ENCODE measurements around the gene PHLDA1. TPM values are rescaled to one million over a fixed set of nuclear protein-coding genes. Genes with fewer than 3 reads are reported as not detected.

Gene PHLDA1
- total and polyA plus RNA-seq, 9 of the 15 experiments (the other 6 are each of a cell fraction or from before 2014, with no cell fraction given): 0.15 to 2.9 (median 0.54) TPM

- no peak for DNase-seq (ENCODE audit: extremely low read depth in 1 of 4, low spot score in 3 of 4)
- POLR2A ChIA-PET: no interaction called here
- no peaks in the 10 kb centered on the region for H3K36me3 ChIP-seq (ENCODE audit: control insufficient read depth, insufficient read depth, low read length)
- CTCF ChIA-PET (ENCODE audit: low intra/inter-chr PET ratio): no interaction called here
- no peak overlapping the region for H3K9ac ChIP-seq (ENCODE audit: insufficient read depth in 1 of 2, low read depth in 2 of 2, low read length in 2 of 2)
- in situ Hi-C loops (cut with MboI) (no loop called here), intact Hi-C loops (cut with micrococcal nuclease) (loop anchor here (1.0 kb wide), 1 partner anchor 10 kb away; no protein-coding TSS in a partner anchor)
- no TSS peak for BruUV-seq (replicated peaks)
- peaks cover under 1 to 3% of the 10 kb centered on the region in 2 experiments; a peak in 2 of 5 replicates for H3K27me3 ChIP-seq (ENCODE audit: control insufficient read depth in 2 of 2, insufficient read depth in 2 of 2, low read length in 2 of 2)
- 9% methylated on average over 1 of the region's 1 CpG for WGBS (ENCODE audit: insufficient coverage, low coverage, missing lambda C conversion rate)
- H3K4me1 ChIP-seq (replicated peaks in 1 of 2; ENCODE audit: control insufficient read depth in 2 of 2, insufficient read depth in 2 of 2, low read length in 2 of 2): peaks cover 0 to 11% of the 10 kb centered on the region in 2 experiments; a peak in 2 of 5 replicates
- TF ChIP-seq ZHX1 (conservative IDR thresholded peaks at IDR 0.05; ENCODE audit: low read length) (no peak), ERF (CRISPR knock-in tag; IDR thresholded peaks at IDR 0.05) (no peak)
- H3K79me2 ChIP-seq (ENCODE audit: control insufficient read depth, insufficient read depth, low read length): no peaks in the 10 kb centered on the region
- no peak overlapping the region for H3K4me2 ChIP-seq (ENCODE audit: insufficient read depth, low read length)
- H4K20me1 ChIP-seq (replicated peaks; ENCODE audit: control insufficient read depth, insufficient read depth, low read length): no peaks in the 10 kb centered on the region
- no peak for ATAC-seq
- no peak overlapping the region for H3K27ac ChIP-seq (ENCODE audit: extremely low read depth, low read depth, low read length)
- no peaks in the 10 kb centered on the region for H3K9me1 ChIP-seq (ENCODE audit: control insufficient read depth, insufficient read depth, low read length)
- H2AFZ ChIP-seq (ENCODE audit: low read depth, low read length): no peak overlapping the region
- no peaks in the 10 kb centered on the region for H3K9me3 ChIP-seq (replicated peaks; ENCODE audit: control insufficient read depth, insufficient read depth, low read depth, low read length)
- FAIRE-seq: no peak
- H3K4me3 ChIP-seq: no peak overlapping the region
Observed at GRCh38 chr12:76018672-76019071, 12.9 kb downstream of the PHLDA1 start.

GRCh38 chr12:76018111-76018510 is 13.5 kb downstream of the PHLDA1 start:
- in situ Hi-C loops (cut with MboI): no loop called here
- TF ChIP-seq IRF9 (tag; IDR thresholded peaks at IDR 0.05): no peak
- no peak for TF ChIP-seq TSC22D4 (tag; IDR thresholded peaks at IDR 0.05)
- no peak for TF ChIP-seq MAX (CRISPR knock-in tag; IDR thresholded peaks at IDR 0.05)
- TF ChIP-seq DEAF1 (CRISPR knock-in tag; IDR thresholded peaks at IDR 0.05): no peak
- no peak for TF ChIP-seq RBM14 (IDR thresholded peaks at IDR 0.05; ENCODE audit: borderline replicate concordance, insufficient read depth, low read depth, low read length)
- TF ChIP-seq BRD9 (IDR thresholded peaks at IDR 0.05; ENCODE audit: low read depth, partially characterized antibody): no peak

More at GRCh38 chr12:76018111-76018510, 13.5 kb downstream of the PHLDA1 start:
- Histone ChIP-seq H3K27me3 (ENCODE audit: control insufficient read depth in 2 of 2, insufficient read depth in 2 of 2, low read length in 2 of 2) (peaks cover 2 to 6% of the 10 kb centered on the region in 2 experiments; a peak in 2 of 5 replicates), H3K4me2 (ENCODE audit: insufficient read depth, low read length) (no peak overlapping the region), H3K9ac (ENCODE audit: insufficient read depth in 1 of 2, low read depth in 2 of 2, low read length in 2 of 2) (no peak overlapping the region), H4K20me1 (replicated peaks; ENCODE audit: control insufficient read depth, insufficient read depth, low read length) (no peaks in the 10 kb centered on the region), H3K27ac (ENCODE audit: extremely low read depth, low read depth, low read length) (no peak overlapping the region), H2AFZ (ENCODE audit: low read depth, low read length) (no peak overlapping the region), H3K9me1 (ENCODE audit: control insufficient read depth, insufficient read depth, low read length) (no peaks in the 10 kb centered on the region), H3K4me3 (no peak overlapping the region), H3K36me3 (ENCODE audit: control insufficient read depth, insufficient read depth, low read length) (no peaks in the 10 kb centered on the region), H3K4me1 (replicated peaks in 1 of 2; ENCODE audit: control insufficient read depth in 2 of 2, insufficient read depth in 2 of 2, low read length in 2 of 2) (peaks cover 0 to 11% of the 10 kb centered on the region in 2 experiments; a peak in 2 of 5 replicates), H3K9me3 (replicated peaks; ENCODE audit: control insufficient read depth, insufficient read depth, low read depth, low read length) (no peaks in the 10 kb centered on the region), H3K79me2 (ENCODE audit: control insufficient read depth, insufficient read depth, low read length) (no peaks in the 10 kb centered on the region)
- no peak for ATAC-seq
- intact Hi-C loops (cut with micrococcal nuclease): no loop called here
- FAIRE-seq: no peak
- BruUV-seq (replicated peaks): no TSS peak
- CTCF ChIA-PET (ENCODE audit: low intra/inter-chr PET ratio): no interaction called here
- WGBS (ENCODE audit: insufficient coverage, low coverage, missing lambda C conversion rate): 38% methylated on average over 5 of the region's 6 CpGs
- POLR2A ChIA-PET: no interaction called here
- DNase-seq (ENCODE audit: extremely low read depth in 1 of 4, low spot score in 3 of 4): no peak

Measured in K562 (cell line).